ENCODE data around the gene TENM4.

DNA sequence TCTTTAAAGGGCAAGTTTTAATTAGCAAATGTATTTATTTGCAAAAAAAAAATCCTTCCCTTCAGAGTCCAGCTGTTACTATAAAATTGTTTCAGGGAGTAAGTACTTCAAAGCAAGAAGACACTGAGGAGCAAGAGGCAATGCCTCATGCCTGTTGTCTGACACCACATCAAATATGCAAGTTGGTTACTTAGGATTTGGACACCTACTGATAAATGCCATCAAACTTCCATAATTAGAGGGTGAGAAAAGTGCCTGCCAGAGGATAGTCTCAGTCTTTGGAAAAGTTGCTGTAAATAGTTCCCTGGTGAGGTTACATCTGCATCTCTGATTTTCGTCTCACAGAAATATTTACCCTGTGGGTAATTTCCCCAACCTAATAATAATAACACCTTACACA lies 4.1 kb upstream of the TENM4 start:
- no peak for TF ChIP-seq SMAD1 (IDR thresholded peaks at IDR 0.05; ENCODE audit: low read depth, partially characterized antibody)
- TF ChIP-seq, protein P1, sequence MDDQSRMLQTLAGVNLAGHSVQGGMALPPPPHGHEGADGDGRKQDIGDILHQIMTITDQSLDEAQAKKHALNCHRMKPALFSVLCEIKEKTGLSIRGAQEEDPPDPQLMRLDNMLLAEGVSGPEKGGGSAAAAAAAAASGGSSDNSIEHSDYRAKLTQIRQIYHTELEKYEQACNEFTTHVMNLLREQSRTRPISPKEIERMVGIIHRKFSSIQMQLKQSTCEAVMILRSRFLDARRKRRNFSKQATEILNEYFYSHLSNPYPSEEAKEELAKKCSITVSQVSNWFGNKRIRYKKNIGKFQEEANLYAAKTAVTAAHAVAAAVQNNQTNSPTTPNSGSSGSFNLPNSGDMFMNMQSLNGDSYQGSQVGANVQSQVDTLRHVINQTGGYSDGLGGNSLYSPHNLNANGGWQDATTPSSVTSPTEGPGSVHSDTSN (IDR thresholded peaks at IDR 0.05; ENCODE audit: insufficient replicate concordance, low read depth, low read length), result no peak
- TF ChIP-seq HDAC6 (IDR thresholded peaks at IDR 0.05; ENCODE audit: unreplicated experiment), result no peak
- TF ChIP-seq, protein P2, sequence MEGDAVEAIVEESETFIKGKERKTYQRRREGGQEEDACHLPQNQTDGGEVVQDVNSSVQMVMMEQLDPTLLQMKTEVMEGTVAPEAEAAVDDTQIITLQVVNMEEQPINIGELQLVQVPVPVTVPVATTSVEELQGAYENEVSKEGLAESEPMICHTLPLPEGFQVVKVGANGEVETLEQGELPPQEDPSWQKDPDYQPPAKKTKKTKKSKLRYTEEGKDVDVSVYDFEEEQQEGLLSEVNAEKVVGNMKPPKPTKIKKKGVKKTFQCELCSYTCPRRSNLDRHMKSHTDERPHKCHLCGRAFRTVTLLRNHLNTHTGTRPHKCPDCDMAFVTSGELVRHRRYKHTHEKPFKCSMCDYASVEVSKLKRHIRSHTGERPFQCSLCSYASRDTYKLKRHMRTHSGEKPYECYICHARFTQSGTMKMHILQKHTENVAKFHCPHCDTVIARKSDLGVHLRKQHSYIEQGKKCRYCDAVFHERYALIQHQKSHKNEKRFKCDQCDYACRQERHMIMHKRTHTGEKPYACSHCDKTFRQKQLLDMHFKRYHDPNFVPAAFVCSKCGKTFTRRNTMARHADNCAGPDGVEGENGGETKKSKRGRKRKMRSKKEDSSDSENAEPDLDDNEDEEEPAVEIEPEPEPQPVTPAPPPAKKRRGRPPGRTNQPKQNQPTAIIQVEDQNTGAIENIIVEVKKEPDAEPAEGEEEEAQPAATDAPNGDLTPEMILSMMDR (IDR thresholded peaks at IDR 0.05 in 2 of 3, conservative IDR thresholded peaks at IDR 0.05 in 1 of 3; ENCODE audit: control insufficient read depth in 2 of 3, extremely low read depth in 1 of 3, insufficient read depth in 1 of 3, low read depth in 3 of 3, low read length in 3 of 3), result no peak
- no peak for TF ChIP-seq MTA3 (IDR thresholded peaks at IDR 0.05; ENCODE audit: borderline replicate concordance, low read length)
- TF ChIP-seq SREBF2 (IDR thresholded peaks at IDR 0.05; ENCODE audit: low read length), result no peak
- TF ChIP-seq, protein P3, sequence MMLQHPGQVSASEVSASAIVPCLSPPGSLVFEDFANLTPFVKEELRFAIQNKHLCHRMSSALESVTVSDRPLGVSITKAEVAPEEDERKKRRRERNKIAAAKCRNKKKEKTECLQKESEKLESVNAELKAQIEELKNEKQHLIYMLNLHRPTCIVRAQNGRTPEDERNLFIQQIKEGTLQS (IDR thresholded peaks at IDR 0.05; ENCODE audit: borderline replicate concordance, extremely low read depth, low read depth, low read length), result no peak
- TF ChIP-seq, protein P4, sequence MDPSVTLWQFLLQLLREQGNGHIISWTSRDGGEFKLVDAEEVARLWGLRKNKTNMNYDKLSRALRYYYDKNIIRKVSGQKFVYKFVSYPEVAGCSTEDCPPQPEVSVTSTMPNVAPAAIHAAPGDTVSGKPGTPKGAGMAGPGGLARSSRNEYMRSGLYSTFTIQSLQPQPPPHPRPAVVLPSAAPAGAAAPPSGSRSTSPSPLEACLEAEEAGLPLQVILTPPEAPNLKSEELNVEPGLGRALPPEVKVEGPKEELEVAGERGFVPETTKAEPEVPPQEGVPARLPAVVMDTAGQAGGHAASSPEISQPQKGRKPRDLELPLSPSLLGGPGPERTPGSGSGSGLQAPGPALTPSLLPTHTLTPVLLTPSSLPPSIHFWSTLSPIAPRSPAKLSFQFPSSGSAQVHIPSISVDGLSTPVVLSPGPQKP (IDR thresholded peaks at IDR 0.05; ENCODE audit: low read depth, low read length), result no peak
- TF ChIP-seq POLR2AphosphoS5 (IDR thresholded peaks at IDR 0.05; ENCODE audit: low read length), result no peak
- TF ChIP-seq ZNF207 (IDR thresholded peaks at IDR 0.05; ENCODE audit: borderline replicate concordance), result no peak
- TF ChIP-seq ZNF384 (IDR thresholded peaks at IDR 0.05; ENCODE audit: borderline replicate concordance, low read depth, low read length), result no peak
- TF ChIP-seq CREM (IDR thresholded peaks at IDR 0.05; ENCODE audit: low read depth), result no peak
